AG04449 (cell line): Measurements from ENCODE around the gene NUTM2E.
A peak's percentile ranks its signal among the peaks of the same experiment; 100 is the strongest.
"Not testable (repeated sequence)": the region's sequence is repeated elsewhere in the genome, so short reads cannot be mapped to it uniquely, and the experiment has no call there.

Source experiments
- CTCF ChIA-PET: fragments of 350-600 bp; formaldehyde crosslinking; extraction: SDS; loops from one replicate; lab custom pipeline; 2021; ENCODE audit warnings: antibody characterized with exemption; lab: Yijun Ruan, JAX
- POLR2A ChIA-PET: fragments of 400-600, 350-600 bp; formaldehyde crosslinking; extraction: SDS; loops from one replicate; lab custom pipeline; 2020; ENCODE audit warnings: antibody characterized with exemption, inconsistent platforms; lab: Yijun Ruan, JAX
- DNase-seq: peaks from one replicate; pipeline ENCODE4 v3.0.0-alpha.2; 2010; ENCODE audit warnings: low read depth, low spot score
- H3K4me3 ChIP-seq: 2 replicates; pipeline ENCODE4 v1.5.1; 2011; ENCODE audit warnings: low read depth, mild to moderate bottlenecking, control low read depth, low read length
- TF ChIP-seq, protein P1 (sequence below): IDR thresholded peaks from one replicate; pipeline ENCODE4 v1.5.1; 2011; ENCODE audit warnings: mild to moderate bottlenecking, moderate library complexity, low read length, control low read depth, inconsistent platforms; ENCODE audit not compliant: insufficient read depth; ENCODE audit errors: missing control alignments

Gene NUTM2E, protein sequence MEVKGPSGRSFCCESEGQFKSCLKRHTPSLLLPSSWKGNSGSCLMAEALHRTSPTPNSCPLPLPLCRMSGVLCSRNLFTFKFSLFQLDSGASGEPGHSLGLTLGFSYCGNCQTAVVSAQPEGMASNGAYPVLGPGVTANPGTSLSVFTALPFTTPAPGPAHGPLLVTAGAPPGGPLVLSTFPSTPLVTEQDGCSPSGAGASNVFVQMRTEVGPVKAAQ (N-terminal part only)

DNA sequence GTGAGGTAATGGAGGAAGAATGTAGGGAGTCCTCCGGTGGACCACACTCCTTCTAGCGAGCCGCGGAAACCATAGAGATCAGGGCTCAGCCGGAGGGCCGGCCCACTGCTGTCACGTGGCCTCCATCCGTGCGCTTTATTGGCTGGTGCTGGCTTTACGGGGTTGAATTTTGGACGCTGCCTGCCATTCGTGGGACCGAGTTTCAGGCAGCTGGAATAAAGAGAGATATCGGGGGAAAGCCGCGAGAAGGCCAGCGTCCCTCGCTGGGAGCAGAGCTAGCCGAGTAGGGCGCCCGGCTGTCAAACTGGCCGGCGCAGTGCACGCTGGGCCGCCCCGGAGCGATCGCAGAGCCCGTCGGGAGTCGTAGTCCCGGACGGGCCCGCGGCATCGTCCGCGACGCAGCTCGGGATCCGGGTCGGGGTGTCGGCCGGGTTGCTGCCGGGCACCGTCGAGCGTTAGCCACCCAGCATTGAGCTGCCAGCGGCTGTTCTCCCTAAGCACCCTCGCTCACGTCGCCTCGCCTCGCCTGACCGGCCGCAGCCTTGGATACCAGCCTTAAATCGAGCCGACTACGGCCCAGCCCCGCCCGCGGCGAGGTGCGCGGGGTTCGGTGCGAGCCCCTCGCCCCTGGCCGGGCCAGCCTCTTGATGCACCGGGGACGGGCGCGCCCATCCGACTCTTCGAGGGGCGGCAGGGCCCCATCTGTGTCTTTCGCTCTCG is at the start of gene NUTM2E:
Gene NUTM2E, plus strand, starts transcription at position 244 of the 720 bp plus-strand sequence. CDS start 15,002 bp downstream, outside the sequence.
- POLR2A ChIA-PET, CTCF ChIA-PET, DNase-seq: not testable (repeated sequence)
- peak within 1 kb of the TSS; percentile 60 for H3K4me3 ChIP-seq

DNA sequence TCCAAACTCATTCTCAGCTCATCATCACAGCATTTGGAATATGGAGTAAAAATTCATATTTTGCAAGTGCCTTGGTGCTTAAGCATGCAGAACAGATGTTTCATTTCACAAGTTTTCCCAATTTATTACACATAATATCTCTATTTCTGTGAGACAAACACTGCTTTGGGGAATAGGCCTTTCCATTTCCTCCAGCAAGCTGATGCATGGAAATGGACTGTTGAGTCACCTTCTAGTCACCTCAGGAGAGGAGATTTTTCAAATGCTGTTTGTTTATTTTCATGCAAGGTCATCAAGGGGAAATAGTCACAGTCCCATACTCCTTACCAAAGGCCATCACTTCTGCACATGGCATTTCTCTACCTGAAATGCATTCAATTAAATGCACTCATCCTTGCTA is 48.5 kb upstream of the NUTM2E start:
- CTCF ChIA-PET: not testable (repeated sequence)

DNA sequence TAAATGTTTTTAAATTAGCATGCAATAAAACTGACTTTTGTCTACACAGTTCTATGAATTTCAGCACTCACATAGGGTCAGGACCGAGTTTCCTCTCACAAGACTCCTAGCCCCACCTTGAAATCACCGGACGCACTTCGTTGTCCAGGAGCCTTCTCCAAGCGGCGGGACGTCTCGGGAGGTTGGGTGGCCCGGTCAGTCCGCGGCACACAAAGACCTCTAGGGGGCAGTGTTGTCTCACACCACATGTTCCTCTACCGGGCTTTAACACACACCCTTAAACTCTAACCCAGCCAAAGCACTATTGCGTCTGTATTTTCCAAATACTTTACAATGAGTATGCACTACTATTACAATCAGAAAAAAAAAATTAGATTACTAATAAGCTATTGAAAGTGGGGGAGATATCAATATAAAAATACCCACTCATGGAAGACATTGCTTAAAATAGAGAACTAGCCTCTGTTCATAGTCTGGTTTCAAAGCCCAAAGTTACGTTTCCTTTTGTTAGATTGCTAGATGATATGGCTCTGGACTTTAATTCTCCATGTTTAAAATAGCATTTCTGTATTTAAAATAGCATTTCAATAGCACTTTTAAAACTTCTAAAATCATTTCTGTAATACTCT is 47.1 kb upstream of the NUTM2E start:
- H3K4me3 ChIP-seq, POLR2A ChIA-PET: not testable (repeated sequence)
- TF ChIP-seq, protein P1, sequence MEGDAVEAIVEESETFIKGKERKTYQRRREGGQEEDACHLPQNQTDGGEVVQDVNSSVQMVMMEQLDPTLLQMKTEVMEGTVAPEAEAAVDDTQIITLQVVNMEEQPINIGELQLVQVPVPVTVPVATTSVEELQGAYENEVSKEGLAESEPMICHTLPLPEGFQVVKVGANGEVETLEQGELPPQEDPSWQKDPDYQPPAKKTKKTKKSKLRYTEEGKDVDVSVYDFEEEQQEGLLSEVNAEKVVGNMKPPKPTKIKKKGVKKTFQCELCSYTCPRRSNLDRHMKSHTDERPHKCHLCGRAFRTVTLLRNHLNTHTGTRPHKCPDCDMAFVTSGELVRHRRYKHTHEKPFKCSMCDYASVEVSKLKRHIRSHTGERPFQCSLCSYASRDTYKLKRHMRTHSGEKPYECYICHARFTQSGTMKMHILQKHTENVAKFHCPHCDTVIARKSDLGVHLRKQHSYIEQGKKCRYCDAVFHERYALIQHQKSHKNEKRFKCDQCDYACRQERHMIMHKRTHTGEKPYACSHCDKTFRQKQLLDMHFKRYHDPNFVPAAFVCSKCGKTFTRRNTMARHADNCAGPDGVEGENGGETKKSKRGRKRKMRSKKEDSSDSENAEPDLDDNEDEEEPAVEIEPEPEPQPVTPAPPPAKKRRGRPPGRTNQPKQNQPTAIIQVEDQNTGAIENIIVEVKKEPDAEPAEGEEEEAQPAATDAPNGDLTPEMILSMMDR: peak; percentile 40
- DNase-seq: peak; percentile 0
- CTCF ChIA-PET: interaction anchor here (1.0 kb wide), 1 partner anchor 404 kb away, joined by 3 read pairs; no protein-coding TSS in a partner anchor

More for the DNA sequence above, 48.5 kb upstream of the NUTM2E start:
- POLR2A ChIA-PET, H3K4me3 ChIP-seq, DNase-seq: not testable (repeated sequence)

DNA sequence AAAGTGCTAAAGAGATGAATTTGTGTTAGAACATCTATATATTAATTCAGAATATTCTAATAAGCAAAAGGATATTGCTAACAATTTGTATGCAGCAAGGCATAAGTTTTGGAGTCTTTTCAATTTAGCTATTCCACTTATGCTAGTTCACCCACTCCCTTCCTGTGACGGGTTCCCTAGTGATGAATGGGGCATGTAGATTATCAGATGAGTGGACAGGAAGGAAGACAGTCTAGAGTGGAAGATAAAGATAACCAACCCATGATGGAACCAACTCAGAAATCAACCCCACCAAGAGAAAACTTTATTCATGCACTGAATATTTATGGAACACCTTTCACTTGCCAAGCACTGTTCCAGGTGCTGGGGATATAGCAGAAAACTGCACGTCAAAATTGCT is 46.5 kb upstream of the NUTM2E start:
- H3K4me3 ChIP-seq, DNase-seq, CTCF ChIA-PET, POLR2A ChIA-PET: not testable (repeated sequence)

DNA sequence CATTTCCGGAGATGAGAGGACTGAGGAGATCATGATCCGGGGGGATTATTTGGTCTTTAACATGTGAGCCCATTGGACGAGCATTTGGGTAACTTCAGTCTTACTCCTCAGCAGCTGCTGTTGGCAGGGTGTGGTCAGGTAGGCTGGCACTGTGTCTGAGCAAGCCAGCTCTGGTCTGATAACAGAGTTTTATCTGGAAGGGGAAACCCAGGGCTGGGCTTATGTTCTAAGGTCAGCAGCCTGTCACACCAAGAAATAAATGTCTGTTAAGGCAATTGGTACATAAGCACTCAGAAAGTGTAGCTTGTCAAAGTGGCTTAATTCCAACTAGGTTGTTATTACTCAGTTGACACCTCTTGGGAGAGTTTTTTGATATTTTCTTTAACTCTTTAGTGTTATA is 45.0 kb upstream of the NUTM2E start:
- DNase-seq, CTCF ChIA-PET, H3K4me3 ChIP-seq, POLR2A ChIA-PET: not testable (repeated sequence)

DNA sequence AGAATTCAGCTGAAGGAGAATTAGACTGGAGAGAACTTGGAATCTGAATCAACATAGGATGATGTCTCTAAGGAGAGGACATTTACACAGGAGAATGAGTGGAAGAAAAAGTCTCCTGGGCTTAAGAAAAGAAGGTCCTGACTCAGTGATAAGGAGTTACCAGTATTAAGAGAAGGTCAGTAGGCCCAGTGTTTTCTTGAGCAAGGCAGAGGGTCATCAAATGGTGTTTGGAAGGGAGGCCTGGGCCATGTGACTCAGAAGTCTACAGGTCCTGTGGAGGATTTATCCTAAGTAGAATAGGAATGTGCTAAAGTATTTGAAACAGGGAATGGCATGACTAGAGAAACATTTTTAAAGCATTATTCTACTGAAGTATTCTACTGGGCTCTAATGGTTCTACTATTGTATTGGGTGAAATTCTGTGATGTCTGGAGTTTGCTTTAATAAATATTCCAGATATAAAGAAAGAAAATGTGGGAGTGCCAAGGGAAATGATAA is 39.0 kb upstream of the NUTM2E start:
- DNase-seq, CTCF ChIA-PET, H3K4me3 ChIP-seq, POLR2A ChIA-PET: not testable (repeated sequence)

DNA sequence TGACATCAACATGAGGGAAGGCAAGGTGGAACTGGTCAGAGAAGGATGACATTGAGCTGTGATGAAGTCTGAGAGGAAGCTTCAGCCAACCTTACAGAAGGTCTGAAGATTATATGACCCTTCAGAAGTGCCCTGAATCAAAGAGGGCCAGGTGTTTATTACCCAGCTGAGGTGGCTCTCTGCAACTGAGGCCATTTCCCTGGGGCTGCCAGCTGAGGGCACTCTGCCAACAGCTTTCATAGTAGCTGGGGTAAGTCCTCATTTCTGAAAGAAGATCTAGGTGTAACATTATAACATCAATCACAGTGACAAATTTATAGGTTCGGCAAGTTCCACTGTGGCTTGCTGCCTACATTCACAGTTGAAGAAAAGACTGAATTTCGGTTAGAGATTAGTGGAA is 37.2 kb upstream of the NUTM2E start:
- POLR2A ChIA-PET, CTCF ChIA-PET: not testable (repeated sequence)

DNA sequence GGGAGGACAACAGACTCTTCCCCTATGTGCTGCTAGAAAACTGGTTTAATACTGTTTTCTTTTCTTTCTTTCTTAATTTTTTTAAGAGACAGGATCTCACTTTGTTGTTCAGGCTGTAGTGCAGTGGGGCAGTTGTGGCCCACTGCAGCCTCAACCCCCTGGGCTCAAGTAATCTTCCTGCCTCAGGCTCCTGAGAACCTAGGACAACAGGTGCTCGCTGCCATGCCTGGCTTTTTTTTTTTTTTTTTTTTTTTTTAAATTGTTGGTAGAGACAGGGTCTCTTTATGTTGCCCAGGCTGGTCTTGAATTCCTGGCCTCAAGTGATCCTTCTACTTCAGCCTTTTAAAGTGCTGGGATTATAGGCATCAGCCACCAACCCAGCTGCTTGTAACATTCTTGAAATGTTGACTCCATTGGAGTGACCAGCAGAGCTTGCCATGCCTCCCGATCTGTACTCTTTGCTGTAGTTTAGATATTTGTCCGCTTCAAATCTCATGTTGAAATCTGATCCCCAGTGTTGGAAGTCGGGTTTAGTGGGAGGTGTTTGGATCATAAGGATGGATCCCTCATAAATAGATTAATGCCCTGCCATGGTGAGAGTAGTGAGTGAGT is 34.5 kb upstream of the NUTM2E start:
- POLR2A ChIA-PET, H3K4me3 ChIP-seq, DNase-seq, CTCF ChIA-PET: not testable (repeated sequence)

More for the DNA sequence above, 37.2 kb upstream of the NUTM2E start:
- not testable (repeated sequence) for DNase-seq, H3K4me3 ChIP-seq

DNA sequence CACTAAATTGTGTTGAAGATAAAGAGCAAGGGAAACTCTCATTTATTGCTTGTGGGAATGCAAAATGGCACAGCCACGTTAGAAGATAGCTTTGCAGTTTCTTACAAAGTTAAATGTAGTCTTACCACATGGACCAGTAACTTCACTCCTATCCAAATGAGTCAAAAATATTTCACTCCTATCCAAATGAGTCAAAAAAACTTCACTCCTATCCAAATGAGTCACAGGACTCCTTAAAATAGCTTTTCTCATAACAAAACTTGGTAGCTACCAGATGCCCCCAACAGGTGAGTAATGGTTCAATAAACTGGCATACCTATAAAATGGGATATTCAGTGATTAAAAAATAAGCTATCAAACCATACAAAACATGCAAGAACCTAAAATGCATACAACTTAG is 27.2 kb upstream of the NUTM2E start:
- CTCF ChIA-PET, DNase-seq, H3K4me3 ChIP-seq, POLR2A ChIA-PET: not testable (repeated sequence)

DNA sequence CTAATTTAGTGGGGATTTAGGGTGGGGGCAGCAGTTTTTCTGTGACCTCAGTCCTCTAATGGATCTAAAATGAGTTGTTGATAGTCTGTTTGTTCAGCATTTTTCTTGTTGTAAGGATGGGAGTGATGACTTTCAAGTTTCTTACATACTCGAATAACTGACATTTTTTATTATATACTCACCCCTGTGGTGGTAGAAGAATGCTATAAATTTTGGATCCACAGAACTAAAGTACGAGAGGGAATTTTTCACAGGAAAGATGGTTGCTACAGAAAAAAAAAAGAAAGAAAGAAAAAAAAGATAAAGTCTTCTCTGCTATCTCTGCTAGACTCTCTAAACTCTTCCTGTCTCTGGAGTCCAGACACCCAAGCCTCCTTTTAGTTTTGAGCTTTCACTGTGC is 20.7 kb upstream of the NUTM2E start:
- H3K4me3 ChIP-seq, CTCF ChIA-PET, POLR2A ChIA-PET: not testable (repeated sequence)

DNA sequence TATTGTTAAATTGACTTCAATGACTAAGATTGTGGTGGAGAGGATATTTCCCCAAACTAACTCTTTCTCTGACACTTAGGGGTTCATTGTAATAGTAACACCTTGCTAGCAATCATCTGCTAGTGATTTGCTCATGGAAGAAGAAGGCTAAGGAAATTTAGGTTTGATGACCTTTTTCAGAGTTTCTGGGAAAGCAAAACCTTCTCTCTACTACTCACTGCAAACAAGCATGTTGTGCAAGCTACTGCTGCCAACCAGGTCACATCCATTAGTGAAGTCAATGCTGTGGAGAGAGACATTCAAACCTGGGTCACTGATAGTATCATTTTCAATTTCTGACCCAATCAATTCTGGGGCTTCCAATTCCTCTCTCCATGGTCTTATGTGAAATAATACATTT is 14.6 kb upstream of the NUTM2E start:
- CTCF ChIA-PET, DNase-seq: not testable (repeated sequence)

More for the DNA sequence above, 20.7 kb upstream of the NUTM2E start:
- not testable (repeated sequence) for DNase-seq

DNA sequence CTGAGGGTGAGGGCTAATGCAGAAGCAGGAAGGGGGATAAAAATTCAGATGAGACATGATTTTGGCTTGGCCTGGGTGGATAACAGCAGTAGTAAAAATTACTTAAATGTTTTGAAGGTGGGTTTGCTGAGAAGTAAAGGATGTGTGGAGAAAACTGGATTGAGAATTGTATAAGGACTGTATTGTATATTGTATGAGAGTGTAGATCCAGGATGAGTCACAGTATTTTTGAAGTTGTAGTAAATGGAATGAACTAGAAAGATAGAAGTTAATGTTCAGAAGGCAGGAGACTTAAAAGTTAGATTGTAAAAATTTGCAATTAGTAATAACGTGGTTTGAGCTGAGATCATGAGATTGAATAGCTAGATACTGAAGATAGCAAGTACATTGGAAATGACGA is 10.2 kb upstream of the NUTM2E start:
- H3K4me3 ChIP-seq, CTCF ChIA-PET, POLR2A ChIA-PET, DNase-seq: not testable (repeated sequence)

More for the DNA sequence above, 14.6 kb upstream of the NUTM2E start:
- H3K4me3 ChIP-seq, POLR2A ChIA-PET: not testable (repeated sequence)

DNA sequence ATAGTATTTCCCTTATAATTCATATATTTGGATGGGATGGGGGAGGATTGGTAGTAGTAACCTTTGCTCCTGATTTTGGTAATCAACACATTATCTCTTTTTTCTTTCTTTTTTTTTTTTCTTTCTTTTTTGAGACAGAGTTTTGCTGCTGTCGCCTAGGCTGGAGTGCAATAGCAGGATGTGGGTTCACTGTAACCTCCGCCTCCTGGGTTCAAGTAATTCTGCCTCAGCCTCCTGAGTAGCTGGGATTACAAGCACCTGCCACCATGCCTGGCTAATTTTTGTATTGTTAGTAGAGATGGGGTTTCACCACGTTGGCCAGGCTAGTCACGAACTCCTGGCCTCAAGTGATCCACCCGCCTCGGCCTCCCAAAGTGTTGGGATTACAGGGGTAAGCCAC is 3.2 kb upstream of the NUTM2E start:
- CTCF ChIA-PET, POLR2A ChIA-PET, H3K4me3 ChIP-seq, DNase-seq: not testable (repeated sequence)

DNA sequence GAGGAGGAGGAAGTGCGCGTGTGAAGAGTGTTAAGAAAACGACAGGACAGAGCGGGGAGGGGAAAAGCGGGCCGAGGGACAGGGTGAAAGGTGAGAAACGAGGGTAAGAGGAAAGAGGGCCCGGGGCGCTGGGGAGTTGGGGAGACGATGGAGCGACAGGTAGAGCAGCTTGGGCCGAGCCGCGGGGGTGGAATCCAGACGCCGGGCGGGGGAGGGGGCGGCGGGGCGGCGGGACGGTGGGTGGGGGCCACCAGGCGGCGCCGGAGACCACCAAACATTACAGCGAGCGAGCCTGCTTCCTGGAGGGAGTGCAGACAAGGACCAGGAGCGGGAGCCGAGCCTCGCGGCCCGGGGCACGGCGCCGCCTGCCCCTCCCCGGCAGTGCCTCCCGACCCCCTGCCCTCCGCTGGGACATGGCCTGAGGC is 940 bp upstream of the NUTM2E start:
- POLR2A ChIA-PET, DNase-seq, CTCF ChIA-PET: not testable (repeated sequence)
- peak overlapping the region; percentile 60 for H3K4me3 ChIP-seq

DNA sequence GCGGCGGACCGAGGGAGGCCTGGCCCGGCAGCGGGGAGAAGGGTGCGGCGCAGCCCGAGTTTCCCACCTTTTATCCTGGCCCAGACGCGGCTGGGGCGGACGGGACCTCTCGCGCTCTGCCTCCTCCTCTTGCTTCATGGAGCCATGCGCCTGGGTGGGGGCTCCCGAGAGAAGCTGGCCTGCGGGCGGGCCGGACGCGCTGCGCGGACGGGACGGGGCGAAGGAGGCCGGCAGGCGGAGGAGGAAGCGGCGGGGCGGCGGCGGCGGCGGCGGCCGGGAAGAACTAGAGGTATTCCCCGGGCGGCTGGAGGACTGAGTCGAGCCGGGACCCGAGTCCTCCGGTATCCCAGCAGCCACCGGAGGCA is 426 bp upstream of the NUTM2E start:
- CTCF ChIA-PET, DNase-seq, POLR2A ChIA-PET: not testable (repeated sequence)
- peak overlapping the region; percentile 52 for H3K4me3 ChIP-seq
